ENCODE results near the gene COTL1.
"Not testable (repeated sequence)": the region's sequence is repeated elsewhere in the genome, so short reads cannot be mapped to it uniquely, and the experiment has no call there.

Gene COTL1

DNA sequence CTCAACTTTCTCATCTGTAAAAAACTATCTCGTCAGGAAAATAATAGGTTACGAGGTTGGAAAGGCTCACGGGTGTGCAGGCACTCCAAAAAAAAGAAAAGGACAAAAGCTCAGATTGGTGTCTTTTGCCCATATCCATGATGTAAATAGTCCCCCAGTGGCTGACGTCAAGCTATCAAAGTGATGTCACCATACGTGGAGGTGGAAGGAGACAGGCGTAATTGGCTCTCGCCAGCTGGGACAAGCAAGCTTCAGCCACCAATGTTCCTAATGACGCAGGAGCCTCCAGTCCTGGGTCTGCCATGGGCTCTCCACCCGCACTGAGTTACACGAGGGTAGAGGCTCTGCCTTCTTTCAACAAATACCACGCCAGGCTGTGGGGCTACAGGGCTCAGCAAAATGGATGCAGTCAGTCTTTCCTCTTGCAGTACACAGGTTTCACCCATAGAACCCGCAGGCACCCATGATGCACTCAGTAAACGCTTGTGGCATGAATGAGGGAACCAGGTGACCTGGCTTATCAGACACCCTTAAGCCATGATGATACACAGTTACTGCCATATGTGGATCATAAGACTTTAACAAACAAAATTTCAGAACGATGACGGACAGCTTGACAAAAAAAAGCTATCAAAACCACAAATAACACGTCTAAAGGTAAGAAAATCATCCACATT, 50.5 kb downstream of the COTL1 start:
- no peak for DNase-seq

DNA sequence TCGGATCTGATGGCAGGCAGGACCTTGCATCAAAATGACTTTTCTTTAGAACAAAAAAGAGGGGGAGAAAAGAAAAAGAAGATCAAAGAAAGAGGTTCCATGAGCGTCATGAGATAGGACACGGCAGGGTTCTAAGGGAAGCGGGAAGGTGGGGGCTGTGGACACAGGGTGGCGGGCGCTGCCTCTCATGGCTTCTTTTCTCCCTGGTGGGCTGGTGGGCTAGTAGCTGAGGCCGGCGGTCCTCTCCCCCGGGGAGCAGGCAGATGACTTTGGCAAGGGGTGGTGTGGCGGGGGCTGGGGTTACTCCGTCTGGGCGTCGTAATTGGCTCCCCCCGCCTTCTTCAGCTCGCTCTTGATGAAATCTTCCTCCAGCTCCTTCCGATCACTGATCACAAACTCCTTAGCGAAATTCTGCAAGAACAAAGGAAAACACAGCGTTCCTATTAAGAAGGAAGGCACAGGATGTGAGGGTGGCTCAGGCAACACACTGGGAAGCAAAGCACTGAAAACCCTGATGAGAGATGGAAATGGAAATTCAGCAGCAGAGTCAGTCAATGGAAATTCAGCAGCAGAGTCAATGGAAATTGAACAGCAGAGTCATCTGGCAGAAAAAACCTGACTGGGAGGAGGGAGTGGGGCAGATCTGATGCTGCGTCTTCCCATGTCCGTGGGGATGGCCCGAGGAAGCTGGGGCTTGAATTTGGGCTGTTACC, 51.2 kb downstream of the COTL1 start:
- no peak for DNase-seq

DNA sequence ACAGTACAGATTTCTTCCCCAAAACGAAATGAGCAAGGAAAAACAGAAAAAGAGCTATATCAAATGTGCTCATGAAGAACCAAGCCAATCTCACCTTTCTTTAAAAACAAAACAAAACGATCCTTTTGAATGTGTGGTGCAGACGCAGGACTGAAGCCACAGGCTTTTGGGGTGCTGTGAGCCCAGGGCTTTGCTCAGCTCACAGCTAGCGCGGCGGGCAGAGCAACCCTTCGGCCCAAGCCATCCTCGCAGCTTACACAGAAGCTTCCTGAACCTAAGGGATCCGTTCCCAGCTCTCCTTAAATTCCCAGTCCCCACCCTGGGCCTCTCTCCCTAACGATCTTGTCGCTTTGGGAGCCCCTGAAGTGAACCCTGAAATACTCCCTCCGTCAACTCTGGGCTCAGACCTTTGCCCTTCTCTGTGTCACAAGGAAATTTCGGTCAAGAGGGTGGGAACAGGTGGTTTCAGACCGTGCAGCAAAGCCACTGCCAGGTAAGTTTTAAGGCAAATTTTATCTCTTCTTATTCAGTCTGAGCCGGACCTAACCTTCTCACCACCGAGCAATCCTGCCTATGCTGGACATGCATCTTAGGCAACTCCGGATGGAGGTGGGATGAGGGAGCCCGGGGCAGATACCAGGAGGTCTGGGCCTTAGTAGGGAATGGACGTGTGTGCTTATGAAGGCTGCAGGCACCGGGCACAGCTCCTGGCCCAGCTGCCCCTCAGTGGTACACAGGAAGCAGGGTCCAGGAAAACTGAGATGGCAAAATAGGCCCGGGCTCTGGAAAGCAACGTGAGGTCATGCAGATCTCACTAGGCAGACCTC, 52.0 kb downstream of the COTL1 start:
- DNase-seq = no peak

DNA sequence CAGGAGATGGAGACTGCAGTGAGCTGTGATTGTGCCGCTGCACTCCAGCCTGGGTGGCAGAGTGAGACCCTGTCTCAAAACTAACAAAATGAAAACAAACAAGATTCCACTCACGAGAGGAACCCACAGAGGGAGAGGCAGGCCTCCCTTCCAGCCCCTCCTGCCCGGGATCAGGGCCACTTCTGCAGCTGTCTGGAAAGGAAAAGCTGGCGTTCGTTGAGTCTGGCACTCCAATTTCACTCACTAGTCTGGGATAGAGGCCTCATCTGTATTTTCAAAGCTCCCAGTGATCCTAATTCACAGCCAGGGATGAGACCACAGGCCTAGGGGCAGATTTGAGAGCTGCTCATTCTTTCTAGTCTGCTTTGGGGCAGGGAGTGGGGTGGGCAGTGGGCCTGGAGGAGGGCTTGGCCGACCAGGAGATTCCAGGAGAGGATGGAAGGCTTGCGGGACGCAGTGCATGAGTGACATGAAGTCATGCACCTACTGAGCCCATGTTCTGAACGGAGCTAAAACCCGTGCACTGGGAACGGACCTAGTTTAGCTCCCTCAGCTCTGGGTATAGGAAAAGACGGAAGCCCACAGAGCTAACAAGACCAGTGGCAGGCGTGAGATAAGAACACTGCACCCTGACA, 54.0 kb downstream of the COTL1 start:
- DNase-seq = no peak

DNA sequence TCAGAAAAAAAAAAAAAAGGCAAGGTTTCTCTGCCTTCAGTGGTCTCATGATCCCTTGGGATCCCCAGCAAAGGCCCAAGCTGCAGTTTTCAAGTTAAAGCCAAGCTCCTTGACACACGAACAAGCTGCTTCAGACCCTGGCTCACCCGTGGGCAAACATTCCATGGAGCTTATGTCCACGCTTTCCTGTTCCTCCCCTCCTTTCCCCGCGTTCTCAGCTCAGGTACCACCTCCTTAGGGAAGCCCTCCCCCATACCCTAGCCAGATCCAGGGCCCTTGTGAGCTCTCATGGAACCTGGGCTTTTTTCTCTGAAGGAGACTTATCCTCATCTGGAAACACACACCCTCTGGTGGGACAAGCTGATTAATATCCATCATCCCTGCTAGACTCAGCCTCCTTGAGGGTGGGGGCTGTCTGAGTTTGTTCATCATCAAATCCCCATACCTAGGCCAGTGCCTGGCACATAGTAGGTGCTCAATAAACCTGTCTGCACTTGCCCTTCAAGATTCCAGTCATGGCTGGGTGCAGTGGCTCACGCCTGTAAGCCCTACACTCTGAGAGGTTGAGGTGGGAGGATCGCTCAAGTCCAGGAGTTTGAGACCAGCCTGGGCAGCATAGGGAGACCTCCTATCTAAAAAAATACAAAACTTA, 54.7 kb downstream of the COTL1 start:
- DNase-seq = no peak

DNA sequence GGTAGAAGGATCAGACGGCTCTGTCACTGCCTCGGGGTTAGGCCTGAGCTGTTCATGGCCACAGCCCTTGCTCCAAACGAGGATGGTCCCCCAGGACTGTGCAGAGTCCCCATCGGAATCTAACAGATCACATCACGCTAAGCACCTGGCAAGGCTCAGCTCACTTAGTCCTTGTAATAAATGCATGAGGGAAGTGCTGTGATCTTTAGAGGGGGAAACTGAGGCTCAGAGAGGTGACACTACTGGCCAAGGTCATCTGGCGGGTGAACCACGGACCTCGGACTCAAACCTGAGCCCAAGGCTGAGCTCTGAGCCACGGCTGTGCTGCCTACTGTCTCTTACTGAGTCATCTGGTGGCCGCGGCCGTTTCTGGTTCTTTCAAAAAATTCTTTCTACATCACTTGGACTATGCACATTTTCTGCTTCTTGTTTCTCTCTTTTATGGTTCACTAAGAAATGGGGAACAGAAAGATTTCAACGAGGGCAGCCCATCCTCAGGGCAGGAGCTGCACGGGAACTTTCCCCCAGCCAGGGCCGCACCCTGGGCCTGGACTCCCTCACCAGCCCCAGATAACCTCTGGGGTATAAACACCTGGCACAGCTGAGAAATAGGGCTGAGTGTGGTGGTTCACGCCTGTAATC, 55.6 kb downstream of the COTL1 start:
- no peak for DNase-seq

DNA sequence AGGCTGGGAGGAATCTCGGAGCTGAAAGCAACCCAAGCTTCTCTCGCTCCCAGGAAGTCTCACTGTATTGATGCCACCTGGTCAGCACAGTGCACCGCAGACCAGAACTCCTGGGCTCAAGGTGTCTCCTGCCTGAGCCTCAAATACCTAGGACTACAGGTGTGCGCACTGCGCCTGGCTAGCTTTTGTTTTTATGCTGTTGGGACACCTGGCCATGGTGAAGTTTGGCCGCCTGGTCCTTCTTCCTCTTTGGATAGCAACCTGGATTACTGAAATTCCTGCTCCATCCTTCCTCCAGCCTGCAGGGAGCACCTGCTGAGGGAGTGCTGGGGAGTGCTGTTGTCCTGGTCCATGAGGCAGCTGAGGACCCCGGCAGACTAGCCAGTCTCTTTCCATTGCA, 56.6 kb downstream of the COTL1 start:
- DNase-seq = no peak

DNA sequence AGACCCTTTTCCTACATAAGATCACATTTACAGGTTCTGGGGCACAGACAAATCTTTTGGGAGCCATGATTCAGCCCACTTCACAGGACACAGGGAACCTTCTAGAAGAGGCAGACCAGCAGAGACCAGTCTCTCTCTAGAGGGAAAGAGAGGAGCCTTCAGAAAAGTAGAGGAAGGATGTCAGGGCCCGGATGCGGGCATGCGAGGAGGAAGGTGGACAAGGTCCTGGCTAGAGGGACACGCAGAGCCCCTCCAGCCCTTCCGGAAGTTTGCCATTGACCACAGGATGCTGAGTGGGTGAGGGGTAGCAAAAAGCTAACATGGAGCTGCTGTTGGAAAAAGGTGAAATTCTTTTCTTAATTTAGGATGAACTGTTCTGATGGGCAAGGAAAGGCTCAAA, 57.6 kb downstream of the COTL1 start:
- no peak for DNase-seq

DNA sequence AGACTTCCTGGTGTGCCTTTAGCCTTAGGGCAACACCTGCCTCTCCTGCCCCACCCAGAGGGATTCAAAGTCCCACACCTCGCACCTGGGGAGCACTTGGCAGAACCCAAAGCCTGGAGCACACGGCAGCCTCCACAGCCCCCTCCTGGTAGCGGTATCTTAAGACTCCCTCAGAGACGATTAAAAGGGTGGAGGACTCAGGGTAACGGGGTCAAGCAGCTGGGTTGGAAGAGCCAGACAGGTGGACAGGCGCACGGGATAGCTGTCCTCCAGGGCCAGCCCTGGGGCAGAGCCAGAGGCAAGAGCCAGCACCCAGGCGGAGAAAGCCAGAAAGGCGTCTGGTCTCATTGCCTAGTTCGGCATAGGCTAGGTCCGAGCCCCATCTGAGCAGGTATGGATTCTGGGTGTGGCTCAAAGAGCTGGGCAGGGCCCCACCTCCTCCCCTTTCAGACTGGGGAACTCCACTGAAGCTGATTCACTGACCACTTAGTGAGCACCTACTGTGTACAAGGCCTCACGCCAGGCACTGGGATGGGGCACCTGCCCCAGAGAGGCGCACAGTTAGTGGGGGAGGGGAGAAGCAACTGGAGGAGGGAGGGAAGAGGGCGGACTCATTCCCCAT, 58.5 kb downstream of the COTL1 start:
- no peak for DNase-seq

DNA sequence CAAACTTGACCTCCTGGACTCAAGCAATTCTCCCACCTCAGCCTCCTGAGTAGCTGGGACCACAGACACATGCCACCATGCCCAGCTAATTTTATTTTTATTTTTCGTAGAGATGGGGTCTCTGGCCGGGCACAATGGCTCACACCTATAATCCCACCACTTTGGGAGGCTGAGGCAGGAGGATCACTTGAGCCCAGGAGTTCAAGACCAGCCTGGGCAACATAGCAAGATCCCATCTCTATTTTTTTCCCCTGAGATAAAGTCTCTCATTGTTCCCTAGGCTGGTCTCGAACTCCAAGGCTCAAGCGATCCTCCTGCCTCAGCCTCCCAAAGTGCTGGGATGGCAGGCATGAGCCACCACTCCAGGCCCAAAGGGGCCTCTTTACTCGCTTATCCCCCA, 59.0 kb downstream of the COTL1 start:
- not testable (repeated sequence) for DNase-seq

DNA sequence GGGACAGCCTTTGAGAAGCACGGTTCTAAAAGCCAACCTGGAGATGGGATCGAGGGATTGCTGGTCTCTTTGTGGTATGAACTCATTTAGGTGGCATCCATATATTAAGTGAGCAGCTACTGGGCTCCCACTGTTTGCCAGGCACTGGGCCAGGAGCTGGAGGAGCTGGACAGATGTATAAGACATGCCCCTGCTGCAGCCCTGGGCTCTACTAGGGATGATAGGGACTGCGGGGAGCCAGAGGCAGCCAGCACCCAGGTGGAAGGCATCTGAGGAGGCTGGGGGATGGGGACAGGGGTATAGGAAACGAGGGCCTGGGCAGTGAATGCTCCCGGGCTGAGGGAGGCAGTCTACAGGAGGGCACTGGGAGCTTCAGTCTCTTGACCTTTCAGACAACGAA, 60.4 kb downstream of the COTL1 start:
- no peak for DNase-seq

DNA sequence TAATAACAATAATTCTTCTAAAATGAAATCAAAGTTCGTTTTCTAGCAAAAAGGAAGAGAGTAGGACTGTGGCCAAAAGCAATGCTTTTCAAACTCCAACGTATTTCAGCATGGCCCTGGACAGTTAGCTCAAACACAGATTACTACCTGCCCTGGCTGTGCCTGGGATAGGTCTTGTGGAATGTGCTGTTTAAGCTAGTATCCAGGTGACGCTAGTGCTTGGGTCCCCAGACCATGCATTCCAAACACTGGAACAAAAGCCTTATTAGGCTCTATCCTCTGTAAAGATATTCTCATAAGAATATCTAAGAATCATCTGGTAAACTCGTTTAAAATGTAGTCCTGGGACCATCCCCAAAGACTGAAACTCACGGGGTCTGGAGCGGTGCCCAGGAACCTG, 60.8 kb downstream of the COTL1 start:
- no peak for DNase-seq

DNA sequence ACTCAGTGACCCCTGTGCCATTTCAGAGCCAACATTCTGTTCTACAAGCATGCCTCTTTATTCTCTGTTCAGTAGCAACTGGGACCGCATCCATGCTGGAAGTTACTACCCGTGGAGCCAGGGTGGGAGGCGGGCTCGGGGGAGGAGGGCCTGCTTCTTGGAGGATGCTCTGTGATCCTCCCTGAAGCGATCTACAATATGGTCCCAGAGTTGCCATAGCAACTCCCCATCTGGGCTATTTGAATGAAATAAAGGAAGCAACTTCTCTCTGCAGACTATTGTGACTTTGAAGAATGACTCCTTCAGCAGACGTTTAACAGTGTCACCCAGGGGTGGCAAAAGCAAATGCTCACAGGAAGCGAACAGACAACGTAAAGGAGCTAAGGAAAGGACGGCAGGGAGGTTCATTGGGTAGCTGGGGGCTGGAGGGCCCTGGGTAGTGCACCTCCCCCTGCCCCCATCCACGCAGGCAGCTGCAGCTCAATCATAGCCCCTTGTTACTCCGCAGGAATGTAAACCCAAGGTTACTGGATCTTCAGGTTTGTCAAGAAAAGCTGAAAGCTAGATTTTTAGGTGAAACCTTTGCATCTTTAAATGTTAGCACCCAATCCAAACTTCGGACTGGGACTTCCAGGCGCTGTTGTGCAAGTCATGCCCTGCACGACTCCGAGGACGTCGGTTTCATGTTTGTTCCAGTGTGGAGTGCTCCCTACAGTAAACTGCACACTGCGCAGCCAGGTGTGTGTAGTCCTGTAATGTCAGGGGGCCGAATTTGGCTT, 62.3 kb downstream of the COTL1 start:
- no peak for DNase-seq

DNA sequence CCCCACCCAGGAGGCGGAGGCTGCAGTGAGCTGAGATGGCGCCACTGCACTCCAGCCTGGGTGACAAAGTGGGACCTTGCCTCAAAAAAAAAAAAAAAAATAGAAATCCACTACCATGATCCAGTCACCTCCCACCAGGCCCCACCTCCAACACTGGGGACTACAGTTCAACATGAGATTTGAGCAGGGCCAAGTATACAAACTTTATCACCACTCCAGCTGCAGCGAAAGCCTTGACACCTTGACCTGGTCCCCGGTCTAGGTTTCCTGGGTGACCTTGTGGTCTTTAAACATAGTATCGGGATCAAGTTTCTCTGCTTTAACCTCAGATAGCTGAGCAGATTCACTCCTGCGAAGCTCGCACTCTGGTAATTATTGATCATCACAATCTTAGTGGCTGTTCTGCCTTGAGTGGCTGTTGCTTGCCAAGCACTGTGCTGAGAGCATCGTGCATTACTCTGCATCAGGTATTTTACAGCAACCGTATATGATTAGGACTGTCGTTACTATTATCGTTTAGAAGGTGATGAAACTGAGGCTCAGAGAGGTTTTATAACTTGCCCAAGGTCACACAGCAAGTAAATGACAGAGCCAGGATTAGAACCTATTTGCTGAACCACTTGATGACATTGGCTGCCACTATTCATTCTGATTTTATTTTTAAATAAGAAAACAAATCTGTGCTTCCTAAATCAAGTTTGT, 63.1 kb downstream of the COTL1 start:
- DNase-seq = no peak

DNA sequence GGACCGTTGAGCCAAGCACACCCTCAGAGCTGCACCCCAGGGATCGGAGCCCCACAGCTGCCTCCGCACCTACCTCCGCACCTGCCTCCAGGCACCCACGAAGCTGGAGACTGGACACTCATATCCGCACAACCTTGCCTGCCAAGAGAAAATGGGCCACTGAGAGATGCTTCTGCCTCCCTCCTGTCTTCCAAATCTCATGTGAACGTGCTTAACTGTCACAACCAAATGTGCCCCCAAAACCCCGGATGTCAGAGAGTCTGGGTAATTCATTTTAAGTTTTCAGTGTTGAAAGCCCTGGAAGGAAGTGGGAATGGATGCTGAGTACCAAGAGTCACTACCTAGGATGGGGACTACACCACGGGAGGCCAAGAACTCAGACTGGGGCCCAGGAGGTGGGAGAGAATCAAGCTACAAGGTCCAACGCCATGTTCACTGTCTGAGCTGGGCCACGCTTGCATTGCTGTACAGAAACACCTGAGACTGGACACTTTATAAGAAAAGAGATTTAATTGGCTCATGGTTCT, 63.9 kb downstream of the COTL1 start:
- peak; percentile 73 for DNase-seq

DNA sequence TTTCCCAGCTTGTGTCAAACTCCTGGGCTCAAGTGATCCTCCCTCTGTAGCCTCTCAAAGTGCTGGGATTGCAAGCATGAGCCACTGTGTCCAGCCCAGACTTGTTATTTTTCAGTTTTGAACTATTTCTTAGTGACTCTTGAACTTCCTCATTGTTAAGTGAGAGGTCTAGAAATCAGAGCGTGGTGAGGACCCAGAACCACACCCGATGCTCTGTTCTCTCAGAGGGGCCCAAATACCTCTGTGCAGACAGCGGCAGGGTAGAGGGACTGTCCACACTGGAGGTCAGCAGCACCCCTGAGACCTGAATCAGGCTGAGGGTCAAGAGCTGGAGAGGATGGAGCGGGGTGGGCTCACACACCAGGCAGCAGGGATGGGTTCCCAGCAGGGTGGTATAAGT, 65.7 kb downstream of the COTL1 start:
- DNase-seq = no peak

DNA sequence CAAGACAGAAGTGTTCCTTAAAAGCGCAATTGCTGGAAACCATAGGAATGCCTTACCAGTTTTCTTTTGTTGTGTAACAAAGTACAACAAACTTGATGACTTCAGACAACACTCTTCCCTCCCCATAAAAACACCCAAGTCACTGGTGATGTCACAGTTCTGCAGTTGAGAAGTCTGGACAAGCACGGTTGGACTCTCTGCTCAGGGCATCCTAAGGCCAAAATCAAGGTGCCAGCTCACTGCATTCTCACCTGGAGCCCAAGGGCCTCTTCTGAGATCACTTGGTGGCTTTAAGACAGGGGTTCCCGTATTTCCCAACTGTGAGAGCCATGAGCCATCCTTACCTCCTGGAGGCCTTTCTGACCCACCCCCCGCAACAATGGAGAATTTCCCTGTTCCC, 67.8 kb downstream of the COTL1 start:
- DNase-seq = no peak

DNA sequence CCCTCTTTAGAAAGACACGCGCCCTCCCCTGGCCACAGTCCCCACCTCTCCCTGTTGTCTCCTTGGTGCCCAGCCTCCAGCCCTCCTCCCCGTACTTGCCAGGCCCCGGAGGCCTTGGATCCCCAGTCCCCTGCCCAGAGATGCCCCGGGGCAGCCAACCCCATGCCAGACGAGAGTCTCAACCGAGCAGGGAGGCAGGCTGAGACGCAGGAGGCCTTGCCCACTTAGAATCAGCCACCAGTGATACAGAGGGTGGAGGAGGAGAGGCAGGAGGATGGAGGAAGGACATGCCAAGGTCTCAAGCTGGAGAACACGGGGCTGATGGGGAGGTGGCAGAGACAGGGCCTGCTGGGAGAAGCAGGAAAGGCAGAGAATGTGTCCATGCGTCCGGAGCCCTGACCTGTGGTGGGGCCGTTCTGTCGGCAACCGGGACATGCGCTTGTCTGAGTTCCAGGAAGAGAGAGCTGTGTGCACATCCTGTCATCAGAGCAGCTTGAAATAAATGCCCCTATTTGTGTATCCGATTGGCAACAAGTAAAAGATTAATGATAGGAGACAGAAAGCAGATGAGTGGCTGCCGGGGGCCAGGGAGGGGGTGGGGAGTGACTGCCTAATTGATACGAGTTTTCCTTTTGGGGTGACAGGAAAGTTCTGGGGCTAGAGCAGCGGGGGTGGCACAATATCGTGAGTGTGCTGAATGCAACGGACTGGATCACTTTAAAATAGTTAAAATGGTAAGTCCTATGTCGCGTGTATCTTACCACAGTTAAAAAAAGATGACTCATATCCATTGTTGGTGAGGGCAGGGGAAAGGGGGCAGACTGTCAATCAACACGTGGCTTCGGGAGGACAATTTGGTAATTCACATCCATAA, 68.7 kb downstream of the COTL1 start:
- peak; percentile 81 for DNase-seq

DNA sequence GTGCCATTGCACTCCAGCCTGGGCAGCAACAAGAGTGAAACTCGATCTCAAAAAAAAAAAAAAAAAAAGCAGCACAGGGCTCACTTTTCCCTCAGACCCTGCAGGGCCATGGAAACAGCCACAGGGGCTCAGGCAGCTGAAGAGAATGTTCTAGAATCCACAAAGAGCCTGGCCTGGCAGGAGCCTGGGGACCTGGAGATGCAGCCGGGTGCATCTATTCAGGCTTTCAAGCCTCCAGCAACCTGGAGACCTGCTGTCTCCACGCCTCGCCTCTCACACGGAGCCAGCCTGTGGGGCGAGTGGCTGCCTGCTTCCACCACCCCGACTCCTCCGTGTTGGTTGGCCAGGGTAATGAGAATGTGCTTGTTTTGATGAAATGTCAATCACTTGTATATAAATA, 69.4 kb downstream of the COTL1 start:
- peak; percentile 70 for DNase-seq
